C4-2B (cell line): ENCODE measurements around the gene C12orf60.

ENCODE experiments used
- ZFX ChIP-seq: fragments of 450-650 bp; IDR thresholded peaks from 2 replicates; pipeline ENCODE4 v1.6.1; 2017
- TF ChIP-seq, protein P1 (sequence below): fragments of 450-650 bp; conservative IDR thresholded peaks from 2 replicates; pipeline ENCODE4 v1.5.1; 2017; ENCODE audit warnings: mild to moderate bottlenecking

DNA sequence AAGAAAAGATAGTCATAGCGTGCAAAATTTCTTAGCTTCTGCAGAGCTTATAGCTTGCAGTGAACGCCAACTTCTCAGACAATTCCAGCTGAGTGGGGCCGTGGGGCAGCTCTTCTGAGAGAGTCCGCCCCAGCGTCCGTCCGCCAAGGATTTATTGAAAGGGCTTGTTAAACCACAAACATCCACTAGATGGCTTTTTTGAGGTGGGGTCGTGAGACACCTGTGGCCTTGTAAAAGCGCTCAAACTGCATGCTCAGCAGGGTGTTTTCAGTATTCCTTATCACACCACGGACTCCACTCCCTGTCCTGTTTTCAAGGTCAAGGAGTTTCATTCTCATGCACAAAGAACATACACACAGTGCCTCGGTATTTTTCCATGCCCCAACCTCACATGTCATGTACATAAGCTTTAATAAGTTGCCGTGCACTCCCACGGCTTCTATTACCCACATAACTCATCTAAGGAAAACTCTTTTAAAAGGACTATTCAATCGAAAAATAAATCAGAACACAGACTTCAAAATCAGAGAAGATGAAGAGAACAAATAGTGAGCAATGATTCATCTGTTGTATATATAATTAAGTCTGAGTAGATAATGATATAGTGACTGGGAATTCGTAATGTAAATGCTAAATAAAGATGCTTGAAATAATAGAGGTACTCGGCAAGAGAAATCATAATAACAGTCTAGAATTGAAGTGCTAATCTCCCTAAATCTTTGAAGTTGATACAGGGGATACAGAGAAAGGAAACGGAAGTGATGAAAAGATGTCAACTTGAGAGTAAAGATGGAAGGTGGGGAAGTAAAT lies 46.9 kb upstream of the C12orf60 start:
- TF ChIP-seq, protein P1, sequence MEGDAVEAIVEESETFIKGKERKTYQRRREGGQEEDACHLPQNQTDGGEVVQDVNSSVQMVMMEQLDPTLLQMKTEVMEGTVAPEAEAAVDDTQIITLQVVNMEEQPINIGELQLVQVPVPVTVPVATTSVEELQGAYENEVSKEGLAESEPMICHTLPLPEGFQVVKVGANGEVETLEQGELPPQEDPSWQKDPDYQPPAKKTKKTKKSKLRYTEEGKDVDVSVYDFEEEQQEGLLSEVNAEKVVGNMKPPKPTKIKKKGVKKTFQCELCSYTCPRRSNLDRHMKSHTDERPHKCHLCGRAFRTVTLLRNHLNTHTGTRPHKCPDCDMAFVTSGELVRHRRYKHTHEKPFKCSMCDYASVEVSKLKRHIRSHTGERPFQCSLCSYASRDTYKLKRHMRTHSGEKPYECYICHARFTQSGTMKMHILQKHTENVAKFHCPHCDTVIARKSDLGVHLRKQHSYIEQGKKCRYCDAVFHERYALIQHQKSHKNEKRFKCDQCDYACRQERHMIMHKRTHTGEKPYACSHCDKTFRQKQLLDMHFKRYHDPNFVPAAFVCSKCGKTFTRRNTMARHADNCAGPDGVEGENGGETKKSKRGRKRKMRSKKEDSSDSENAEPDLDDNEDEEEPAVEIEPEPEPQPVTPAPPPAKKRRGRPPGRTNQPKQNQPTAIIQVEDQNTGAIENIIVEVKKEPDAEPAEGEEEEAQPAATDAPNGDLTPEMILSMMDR, result peak; percentile 34
- no peak for TF ChIP-seq ZFX
